ENCODE data around the gene SEC14L2.
A peak's percentile ranks its signal among the peaks of the same experiment; 100 is the strongest.
"Not testable (repeated sequence)": the region's sequence is repeated elsewhere in the genome, so short reads cannot be mapped to it uniquely, and the experiment has no call there.

SEC14L2 gene

DNA sequence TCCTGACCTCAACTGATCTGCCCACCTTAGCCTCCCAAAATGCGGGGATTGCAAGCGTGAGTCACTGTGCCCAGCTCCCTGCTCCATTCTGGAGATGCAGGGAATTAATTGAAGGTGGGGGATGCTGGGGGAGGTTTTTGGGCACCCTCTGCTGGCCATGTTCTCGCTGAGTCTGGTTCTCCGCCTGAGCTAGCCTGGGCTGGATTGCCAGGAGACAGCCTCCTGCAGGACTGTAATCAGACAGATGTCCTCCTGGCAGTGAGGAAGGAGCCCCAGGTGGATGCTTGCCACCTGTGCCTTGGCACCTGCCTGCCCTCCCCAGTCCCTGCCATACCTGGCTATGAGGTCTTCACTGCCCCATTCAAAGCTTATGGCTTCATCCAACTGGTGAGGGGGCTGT lies 34.1 kb downstream of the SEC14L2 start:
- DNase-seq = no peak

DNA sequence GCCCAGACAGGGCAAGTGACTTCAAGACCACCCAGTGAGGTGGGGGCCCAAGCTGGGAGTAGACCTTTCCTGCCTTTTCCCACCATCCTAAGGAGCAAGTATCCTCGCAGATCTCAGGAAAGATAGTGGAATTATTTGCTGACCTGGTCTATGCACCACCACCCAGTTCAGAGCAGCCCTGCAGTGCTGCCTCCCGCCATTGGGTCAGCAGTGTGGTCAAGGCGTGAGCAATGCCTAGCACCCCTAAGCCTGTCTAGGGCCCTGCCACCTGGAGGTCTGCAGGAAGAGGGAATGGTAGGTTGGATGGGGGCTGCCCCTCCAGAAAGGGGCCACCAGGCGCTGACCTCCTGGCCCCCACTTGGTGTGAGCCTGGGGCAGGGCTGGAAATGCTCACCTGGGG lies 35.3 kb downstream of the SEC14L2 start:
- no peak for DNase-seq

DNA sequence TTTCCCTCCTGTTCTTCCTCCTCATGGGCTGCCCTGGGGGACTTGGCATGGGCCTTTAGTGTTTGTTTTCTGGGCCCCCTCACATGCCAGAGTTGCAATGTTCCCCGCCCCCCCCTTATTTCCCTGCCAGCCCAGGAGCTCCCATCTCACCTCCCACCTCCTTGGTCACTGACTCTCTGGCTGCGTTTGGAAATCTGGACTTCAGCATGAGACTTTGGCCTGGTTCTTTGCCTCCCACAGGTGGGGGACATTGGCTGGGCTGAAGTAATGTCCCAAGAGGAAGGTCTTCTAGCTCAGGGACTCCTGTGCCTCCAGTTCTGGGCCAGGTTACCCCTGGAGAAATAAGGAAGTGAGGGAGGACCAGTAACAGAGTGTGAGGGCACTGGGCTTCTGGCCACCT lies 35.7 kb downstream of the SEC14L2 start:
- DNase-seq = no peak

DNA sequence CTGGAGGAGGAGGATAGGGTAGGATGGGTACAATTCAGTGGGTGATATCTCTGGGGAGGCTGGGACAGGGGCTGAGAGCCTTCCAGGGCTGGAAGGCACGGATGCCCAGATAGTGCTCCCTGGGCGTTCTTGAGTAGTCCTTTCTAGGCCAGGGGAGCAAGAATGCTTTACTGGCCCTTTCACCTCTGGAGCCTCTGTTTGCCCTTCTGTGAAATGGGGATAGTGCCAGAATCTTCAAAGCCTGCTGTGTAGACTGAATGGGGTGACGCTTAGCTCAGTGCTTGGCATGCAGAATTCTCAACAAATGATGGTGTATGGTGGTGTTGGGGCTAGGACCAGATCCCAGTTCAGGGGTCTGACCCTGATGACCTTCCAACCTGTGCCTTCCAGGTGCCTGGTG lies 36.4 kb downstream of the SEC14L2 start:
- DNase-seq = no peak

DNA sequence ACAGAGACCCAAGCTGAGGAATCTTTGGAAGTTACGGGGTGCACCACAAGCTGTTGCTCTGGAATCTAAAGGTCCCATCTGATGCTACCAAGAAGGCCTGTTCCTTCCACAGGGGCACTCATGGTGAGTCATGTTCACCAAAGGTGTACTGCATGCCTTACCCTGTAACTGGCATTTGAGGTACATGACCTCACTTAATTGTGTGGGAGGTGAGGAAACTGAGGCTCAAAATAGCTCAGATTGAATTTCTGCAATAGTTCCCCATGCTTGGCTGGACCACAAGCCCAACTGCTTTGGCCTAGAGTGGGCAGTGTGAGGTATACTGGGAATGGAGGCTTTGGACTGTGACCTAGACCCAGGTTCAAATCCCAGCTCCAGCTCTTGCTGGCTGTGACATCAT lies 37.0 kb downstream of the SEC14L2 start:
- no peak for DNase-seq

DNA sequence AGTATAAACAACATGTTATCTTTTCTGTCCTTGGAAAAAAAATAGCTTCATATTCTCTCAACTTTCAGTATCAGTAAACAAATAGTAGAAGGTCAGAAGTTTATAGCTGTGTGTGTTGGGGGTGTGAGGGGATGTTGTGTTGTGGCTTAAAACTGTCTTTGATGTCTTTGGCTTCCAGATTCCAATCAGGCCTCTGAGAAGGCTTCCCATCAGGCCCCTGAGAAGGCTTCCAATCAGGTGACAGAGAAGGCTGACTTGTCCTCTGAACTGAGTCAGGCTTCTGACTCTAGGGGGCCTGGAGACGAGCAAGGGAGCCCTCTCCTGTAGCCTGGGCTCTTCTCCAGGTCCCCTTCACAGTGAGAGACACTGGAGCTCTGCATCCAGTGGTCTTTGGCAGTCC lies 38.0 kb downstream of the SEC14L2 start:
- DNase-seq = no peak

DNA sequence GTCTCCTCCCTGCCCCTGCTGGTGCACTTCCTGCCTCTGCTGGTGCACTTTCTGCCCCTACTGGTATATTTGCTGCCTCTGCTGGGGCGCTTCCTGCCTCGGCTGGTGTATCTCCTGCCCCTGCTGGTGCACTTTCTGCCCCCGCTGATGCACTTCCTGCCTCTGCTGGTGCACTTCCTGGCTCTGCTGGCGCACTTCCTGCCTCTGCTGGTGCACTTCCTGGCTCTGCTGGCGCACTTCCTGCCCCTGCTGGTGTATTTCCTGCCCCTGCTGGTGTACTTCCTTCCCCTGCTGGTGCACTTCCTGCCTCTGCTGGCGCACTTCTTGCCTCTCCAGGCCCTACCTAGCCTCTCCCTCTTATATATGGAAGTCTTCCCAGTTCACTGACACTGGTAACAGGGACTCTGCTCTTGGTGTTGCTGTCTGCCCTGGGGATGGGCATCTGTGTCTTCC lies 38.9 kb downstream of the SEC14L2 start:
- DNase-seq = no peak

DNA sequence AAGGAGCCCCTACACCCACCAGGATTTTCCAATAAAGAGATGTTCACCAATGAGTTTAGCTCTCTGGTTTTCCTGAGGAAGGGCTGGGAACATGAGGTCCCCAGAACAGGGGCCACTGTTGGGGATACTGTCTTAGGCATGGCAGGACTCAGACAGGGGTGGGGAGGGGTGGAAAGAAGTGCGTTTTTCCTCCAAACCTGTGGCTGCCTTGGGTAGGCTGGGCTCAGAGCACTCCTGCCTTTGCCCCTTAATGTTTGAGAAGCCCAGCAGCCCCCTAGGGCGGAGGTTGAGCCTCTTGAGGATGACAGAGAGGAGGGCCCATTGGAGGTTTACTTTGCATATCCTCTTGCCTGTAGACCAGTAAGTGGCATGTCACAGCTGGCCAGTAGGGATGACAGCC lies 39.4 kb downstream of the SEC14L2 start:
- DNase-seq = no peak

DNA sequence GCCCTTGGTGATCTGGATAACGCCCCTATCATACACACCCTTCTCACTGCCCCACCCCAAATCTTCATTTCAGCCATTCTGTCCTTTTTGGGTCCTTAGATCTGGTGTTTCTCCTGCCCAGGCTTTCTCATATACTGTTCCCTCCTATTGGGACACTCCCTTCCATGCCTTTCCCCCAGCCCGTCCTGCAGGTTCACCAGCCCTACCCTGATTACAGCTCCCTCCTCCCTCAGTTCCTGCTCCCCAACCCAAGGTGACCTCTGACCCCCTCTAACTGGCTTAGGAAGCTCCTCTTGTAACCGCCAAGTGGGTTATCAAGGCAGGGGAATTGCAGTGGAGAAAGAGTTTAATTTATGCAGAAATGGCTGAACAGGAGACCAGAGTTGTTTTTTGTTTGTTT lies 41.7 kb downstream of the SEC14L2 start:
- DNase-seq = no peak

DNA sequence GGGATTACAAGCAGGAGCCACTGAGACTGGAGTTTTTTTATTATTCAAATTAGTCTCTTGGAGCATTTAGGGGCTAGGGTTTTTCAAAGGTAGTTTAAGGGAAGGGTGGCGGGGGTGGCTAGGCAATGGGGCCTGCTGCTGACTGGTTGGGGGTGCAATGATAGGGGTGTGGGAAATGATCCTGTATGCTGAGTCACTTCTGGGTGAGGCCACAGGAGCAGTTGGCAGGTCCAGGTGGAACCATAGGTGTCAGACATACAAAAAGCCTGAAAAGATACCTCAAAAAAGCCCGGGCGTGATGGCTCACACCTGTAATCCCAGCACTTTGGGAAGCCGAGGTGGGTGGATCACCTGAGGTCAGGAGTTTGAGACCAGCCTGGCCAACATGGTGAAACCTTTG lies 42.4 kb downstream of the SEC14L2 start:
- DNase-seq = no peak

DNA sequence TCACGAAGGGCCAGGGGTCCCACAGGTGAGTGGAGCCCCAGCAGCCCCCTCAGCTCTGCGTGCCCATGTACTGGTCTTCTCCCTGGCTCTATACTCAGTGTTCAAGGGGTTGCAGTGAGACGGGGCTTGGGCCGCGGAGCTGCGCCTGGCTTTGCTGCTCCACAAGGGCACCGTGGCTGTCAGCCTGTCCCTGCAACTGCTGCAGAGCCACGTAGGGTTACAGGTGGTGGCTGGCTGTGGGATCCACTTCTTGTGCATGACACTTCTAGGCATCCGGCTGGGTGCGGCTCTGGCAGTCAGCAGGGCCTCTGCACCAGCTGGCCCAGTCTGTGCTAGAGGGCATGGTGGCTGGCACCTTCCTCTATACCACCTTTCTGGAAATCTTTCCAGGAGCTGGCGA lies 43.0 kb downstream of the SEC14L2 start:
- DNase-seq = no peak

DNA sequence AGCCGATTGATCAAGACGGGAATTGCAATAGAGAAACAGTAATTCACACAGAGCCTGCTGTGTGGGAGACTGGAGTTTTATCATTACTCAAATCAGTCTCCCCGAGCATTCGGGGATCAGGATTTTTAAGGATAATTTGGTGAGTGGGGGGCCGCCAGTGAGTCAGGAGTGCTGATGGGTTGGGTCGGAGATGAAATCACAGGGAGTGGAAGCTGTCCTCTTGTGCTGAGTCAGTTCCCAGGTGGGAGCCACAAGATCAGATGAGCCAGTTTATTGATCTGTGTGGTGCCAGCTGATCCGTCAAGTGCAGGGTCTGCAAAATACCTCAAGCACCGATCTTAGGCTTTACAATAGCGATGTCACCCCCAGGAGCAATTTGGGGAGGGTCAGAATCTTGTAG lies 44.3 kb downstream of the SEC14L2 start:
- DNase-seq = no peak

DNA sequence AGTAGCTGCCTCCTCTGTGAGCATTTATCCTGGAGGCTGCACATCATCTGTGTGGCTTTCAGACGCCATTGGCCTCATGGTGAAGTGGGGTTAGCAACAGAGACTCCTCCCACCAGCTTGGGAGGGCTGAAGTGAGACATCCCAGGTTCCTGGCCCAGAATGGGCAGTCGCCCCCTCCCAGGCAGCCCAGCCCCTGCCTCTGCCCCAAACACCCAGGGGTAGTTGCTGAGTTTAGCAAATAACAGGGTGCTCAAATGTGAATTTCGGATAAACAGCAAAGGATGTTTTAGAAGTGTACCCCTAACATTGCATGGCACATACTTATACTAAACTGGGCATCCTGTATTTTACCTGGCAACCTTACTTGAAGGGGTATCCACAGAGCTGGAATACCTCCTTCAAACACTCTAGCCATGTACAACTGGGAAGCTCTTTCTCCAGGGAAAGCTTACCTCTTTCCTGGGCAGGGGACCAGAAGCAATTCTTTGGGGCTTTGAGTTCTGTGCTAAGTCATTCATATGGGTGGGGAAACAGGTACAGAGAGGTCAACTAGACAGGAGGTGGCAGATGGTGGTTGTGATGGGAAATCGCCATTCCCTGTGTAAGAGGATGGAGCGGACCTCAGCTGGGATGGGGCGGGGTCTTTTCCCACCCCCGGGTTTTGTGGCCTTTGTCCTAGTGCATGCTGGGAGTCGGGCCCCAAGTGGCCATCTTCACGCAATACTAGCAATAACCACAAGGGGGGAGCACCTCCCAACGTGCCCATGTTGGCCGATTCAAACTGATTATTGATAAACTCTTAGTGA lies 48.0 kb downstream of the SEC14L2 start:
- peak; percentile 73 for DNase-seq

DNA sequence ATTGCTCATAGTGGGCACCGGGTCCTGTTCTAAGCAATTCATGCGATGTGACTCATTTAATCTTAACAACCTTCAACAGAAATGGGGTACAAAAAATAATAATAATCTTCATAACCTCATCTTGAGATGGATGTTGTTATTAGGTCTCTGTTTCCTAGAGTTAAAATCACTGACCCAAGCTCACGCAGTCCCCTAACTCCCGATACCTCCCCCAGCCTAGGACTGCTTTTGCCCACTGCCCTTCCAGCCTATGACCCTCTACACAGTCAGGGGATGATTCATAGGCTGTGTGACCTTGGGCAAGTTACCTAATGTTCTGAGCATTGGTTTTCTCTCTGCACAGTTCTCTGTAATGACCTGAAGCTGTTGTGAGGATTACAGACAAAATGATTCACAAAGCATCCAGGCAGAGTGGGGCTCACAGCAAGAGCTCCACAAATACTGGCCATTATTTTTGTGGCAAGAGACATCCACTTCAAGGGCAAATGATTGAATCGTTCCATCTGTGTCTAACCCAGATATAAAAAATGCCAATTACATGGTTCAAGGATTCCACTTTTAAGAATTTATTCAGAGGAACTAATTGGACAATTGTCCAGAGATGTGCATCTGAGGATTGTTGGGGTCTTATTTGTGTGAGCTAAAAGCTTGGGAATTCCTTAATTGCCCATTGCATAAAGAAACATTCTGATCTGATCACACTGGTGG lies 48.8 kb downstream of the SEC14L2 start:
- DNase-seq = no peak

DNA sequence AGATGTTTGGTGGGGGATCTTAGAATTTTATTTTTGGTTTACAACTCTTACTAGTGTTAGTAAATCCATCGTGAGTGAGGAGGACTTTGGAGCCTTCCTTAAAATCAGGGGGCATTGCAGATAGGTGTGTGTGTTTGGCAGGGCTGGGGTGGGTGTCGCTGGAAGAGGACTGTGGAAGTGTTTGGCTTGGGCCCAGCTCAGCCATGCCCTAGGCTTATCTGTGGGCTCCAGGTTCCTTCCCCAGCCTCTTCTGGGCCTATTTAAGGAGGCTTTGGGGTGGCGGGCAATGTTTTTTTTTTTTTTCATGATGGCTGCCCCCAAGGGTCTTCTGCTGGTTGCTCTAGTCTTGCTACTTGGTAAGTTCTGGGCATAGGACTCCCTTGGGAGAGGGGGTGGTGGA lies 50.8 kb downstream of the SEC14L2 start:
- no peak for DNase-seq

DNA sequence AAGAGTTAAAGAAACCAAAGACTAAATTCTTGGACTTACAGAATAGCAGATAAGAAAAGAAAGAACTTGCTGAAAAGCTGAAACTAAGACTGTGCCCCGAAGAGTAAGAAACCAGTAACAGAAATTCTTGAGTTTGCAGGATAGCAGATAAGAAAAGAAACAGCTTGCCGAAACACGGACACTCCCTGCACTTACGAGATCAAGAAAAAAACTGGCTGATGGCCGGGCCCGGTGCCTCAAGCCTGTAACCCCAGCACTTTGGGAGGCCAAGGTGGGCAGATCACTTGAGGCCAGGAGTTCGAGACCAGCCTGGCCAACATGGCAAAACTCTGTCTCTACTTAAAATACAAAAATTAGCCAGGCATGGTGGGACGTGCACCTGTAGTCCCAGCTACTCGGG lies 54.7 kb downstream of the SEC14L2 start:
- DNase-seq = not testable (repeated sequence)

DNA sequence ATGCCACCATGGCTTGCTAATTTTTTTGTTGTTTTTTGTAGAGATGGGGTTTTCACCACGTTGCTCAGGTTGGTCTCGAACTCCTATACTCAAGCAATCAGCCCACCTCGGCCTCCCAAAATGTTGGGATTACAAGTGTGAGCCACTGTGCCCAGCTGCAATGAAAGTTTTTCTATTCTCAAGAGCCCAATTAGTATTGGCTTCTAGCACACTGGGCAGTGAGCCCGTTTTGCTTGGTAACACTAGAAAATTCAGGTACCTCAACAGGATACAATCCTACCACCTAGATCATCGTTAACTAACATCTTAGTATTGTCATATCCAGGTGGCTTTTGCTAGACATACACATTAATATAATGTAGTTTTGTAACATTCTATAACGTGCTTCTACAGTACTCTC lies 56.0 kb downstream of the SEC14L2 start:
- DNase-seq = peak; percentile 31

DNA sequence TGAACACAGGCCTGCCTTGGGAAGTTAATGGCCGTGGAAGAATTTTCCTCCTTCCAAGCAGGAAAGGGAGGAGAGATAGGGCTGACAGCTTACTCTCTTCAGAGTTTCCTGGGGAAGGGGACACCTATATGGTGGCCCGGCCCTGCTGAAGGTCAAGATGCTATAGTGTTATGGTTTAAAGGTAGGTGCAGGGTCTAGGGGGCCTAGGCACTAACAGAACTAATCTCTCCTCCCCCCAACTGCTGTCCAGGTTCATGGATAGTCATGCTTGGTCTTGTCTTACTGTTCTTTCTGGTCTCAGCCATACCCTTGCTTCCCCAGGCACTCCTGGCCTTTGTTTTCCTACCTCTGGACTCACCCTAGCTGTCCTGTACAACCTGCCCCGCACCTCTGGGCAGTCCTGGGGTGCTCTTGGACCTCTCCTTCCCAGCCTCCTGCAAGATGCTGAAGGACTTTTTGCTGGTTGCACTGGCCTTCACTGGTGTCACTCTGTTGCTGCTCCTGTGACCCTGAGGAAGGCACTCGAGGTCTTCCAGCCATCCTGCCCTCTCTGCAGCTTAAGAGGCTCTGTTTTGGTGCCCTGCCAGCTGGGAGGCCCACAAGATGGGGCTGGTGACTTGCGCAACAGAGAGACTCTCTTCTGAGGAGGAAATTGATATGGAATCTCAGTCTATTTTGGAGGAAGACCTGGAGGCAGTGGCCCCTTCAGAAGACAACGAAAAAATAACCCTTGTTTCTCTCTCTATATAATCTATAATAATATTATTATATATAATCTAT lies 57.1 kb downstream of the SEC14L2 start:
- DNase-seq = peak; percentile 17

DNA sequence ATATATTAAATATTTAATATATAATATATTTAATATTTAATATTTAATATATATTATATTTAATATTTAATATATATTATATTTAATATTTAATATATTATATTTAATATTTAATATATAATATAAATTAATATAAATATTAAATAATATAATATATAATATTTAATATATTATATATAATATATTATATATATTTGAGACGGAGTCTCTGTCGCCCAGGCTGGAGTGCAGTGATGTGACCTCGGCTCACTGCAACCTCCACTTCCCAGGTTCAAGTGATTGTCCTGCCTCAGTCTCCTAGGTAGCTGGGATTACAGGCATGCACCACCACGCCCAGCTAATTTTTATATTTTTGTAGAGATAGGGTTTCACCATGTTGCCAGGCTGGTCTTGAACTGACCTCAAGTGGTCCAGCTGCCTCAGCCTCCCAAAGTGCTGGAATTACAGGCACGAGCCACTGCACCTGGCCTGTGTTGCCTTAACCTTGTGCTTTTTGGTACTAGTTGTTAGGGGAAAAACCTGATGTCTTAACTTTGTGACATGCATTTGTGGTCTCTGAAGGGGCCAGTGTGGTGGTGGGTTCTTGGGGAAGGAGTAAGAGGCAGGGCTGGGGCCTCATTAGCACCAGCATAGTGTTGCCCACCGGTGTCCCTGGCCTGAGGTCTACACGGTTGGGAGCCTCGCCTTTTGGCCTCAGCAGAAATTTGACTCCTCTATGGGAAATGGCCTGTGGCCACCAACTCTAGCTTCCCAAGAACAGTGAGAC lies 58.4 kb downstream of the SEC14L2 start:
- no peak for DNase-seq

DNA sequence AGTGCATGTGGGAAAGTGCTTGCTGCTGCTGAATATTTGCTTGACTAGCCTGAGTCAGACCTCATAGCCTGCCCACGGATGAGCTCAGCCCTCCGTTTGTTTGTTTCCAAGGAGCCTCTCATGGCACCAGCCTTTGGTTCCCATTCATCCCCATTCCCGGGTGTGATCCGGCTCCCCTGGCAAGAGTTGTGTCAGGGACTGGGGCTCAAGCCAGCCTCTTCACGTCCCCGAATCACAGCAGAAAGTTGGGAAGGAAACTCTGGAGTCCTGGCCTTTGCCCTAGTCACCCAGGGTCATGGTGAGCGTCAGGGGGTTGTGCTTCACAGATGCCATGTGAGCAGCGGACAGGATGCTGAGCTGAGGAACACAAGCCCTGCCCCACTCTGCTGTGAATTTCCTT lies 61.2 kb downstream of the SEC14L2 start:
- DNase-seq = no peak

DNA sequence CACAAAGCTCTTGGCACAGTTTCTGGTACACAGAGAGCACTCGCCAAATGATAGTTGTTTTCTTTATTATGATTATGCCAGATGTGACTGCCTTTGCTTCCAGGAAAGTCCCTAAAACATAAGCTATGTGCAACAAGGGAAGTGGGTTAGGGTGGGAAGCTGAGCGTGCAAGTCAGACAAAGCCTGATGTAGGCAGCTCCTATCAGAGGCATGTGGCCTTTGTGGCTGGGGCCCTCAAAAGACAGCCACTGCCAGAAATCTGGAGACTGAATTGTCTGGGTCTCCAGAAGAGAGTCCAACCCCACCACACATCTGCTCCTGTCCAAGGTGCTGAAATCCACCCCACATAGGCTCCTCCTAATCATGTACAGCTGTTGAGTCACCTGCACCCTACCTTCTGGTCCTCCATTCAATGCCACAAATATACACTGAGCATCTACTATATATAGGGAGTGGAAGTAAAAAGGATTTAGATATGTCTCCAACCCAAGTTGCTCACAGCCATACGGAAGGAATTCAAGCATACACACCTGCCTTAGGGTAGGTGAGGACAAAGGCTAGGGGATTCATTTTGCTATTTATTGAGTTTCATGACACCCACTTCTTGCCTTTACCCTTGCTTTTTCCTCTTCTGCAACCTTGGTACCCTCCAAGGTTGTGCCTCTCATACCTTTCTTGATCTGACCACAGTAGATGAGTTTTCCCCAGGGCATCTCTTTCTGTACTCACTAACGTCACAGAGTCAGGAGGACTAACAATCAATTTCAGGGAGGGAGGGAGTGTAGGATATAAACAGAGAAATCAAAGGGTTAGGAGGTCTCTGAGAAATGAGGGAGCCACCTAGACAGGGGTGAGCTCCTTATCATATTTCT lies 62.6 kb downstream of the SEC14L2 start:
- no peak for DNase-seq

DNA sequence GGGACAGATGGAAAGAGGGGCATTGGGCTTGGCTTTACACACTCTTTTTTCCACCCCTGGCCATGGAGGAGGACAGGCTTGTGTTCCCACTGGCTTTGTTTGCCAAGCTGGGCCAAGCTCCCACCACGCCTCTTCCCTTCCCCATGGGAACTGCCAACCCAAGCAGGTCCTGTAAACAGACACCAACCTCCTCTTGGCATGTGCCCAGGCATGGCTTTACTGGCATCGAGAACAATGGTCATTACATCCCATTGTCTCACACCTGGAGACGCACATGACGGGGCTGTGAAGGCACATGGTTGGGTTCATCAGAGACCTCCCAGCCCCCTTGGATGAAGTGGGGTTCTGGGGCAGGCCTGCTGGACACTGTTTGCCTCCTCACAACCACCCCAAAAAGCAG lies 63.3 kb downstream of the SEC14L2 start:
- peak; percentile 9 for DNase-seq
